GM12874 (cell line): ENCODE measurements around the gene MAPK8IP1.

ENCODE experiments used
- CTCF ChIP-seq: IDR thresholded peaks from 2 replicates; pipeline ENCODE4 v1.5.1; 2011; ENCODE audit warnings: low read depth, mild to moderate bottlenecking, control low read depth, low read length, moderate library complexity; ENCODE audit not compliant: insufficient read depth

The MAPK8IP1 gene

GRCh38 chr11:45939836-45940235 is 54.4 kb downstream of the MAPK8IP1 start:
- TF ChIP-seq CTCF: no peak

GRCh38 chr11:45941285-45941684 is 55.8 kb downstream of the MAPK8IP1 start:
- no peak for TF ChIP-seq CTCF

- TF ChIP-seq CTCF: no peak
These were observed 56.9 kb downstream of the MAPK8IP1 start for GRCh38 chr11:45942381-45942780.

- no peak for TF ChIP-seq CTCF
These were observed 60.0 kb downstream of the MAPK8IP1 start for GRCh38 chr11:45945397-45945999.

GRCh38 chr11:45947885-45948284 is 62.4 kb downstream of the MAPK8IP1 start:
- no peak for TF ChIP-seq CTCF

GRCh38 chr11:45948356-45948755 is 62.9 kb downstream of the MAPK8IP1 start:
- TF ChIP-seq CTCF: no peak

GRCh38 chr11:45949992-45950407 is 64.5 kb downstream of the MAPK8IP1 start:
- no peak for TF ChIP-seq CTCF
